Activated T-cell treated with anti-CD3 and anti-CD28 coated beads for 1 hour (primary cell): ENCODE results near the gene GBP2.
"Not testable (repeated sequence)": the region's sequence is repeated elsewhere in the genome, so short reads cannot be mapped to it uniquely, and the experiment has no call there.

ENCODE experiments used
- DNase-seq: peaks from one replicate; pipeline ENCODE4 v3.0.0-alpha.2; 2020; ENCODE audit warnings: low read depth

The GBP2 gene

DNA sequence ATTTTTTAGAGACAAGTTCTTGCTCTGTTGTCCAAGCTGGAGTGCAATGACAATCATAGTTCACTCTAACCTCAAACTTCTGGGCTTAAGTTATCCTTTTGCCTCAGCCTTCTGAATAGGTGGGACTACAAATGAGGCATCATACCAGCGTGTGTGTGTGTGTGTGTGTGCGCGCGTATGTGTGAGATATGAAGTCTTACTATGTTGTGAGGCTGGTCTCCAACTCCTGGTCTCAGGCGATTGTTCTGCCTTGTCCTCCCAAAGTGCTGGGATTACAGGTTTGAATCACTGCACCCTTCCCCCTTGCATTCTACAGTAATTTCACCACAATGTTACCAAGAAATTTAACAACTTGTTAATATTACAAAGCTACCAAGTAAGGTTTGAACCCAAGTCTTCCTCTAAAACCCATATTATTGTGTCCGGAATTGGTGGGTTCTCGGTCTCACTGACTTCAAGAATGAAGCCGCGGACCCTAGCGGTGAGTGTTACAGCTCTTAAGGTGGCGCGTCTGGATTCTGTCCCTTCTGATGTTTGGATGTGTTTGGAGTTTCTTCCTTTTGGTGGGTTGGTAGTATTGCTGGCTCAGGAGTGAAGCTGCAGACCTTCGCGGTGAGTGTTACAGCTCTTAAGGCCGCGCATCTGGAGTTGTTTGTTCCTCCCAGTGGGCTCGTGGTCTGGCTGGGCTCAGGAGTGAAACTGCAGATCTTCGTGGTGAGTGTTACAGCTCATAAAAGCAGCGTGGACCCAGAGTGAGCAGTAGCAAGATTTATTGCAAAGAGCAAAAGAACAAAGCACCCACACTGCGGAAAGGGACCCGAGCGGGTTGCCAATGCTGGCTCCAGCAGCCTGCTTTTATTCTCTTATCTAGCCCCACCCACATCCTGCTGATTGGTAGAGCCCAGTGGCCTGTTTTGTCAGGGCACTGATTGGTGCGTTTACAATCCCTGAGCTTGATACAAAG is 970 bp upstream of the GBP2 start:
- peak; percentile 74 for DNase-seq

DNA sequence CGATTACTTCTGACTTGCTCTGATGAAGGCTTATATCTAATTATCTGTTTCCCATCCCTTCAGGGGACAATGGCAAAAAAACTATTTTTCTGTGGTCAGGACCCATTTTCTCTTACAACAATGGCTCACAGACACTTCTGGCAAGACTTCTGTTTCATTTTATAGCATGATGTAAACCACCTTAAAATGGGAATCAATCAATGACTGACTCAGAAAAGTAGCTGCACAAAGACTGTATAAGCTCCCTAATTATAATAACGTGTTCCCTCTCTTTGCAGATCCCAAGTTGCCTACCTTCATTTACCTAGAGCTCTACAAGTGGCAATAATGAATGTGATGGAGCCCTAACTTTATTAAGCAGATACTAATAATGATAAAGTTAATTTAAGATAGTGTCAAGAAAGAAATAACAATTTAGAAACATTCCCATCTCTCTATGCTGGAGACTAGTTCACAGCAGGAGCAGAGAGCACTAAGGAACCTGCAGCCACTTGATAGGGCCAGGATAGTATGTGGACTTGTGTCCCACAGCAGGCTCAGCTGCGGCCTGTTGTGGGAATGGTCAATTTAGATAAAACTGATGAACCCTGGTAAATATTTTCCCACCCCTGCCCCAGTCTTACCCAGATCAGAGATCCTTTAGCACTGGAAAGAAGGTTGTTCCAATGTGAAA is 538 bp downstream of the GBP2 start:
- no peak for DNase-seq

DNA sequence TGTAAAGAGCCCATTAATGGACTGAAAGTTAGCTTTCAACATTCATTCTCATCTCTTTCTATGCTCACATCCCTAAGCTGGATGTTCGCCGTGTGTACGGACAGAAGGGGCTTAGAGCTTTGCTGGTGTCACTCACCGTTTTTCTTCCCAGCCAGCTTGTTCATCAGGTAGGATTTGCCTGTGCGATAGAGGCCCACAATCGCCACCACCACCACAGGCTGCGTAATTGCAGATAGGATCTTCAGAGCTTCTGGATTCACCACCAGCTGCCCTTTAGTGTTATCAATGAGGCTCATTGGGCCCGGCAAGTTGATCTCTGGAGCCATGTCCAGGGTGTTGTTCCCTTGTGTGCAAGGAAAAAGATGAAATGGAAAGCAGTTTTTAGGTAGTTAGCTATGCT is 4.3 kb downstream of the GBP2 start:
- DNase-seq, result no peak

DNA sequence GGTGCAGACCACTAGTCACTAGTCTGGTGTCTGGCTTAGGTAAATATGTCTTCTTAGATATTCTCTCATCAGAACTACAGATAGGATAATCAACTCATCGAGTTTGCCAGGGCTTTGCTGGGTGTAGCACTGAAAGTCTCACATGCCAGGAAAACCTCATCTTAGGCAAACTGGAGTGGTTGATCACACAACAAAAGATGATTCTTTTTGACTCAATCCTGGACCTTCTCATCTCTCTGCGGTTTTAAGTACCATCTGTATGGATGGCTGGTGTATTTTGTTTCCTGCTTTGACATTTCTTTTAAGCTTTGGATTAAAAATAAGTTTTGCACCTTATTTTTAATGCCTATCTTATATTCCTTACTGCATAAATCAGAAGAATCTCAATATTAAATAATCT is 11.3 kb downstream of the GBP2 start:
- DNase-seq, result no peak

DNA sequence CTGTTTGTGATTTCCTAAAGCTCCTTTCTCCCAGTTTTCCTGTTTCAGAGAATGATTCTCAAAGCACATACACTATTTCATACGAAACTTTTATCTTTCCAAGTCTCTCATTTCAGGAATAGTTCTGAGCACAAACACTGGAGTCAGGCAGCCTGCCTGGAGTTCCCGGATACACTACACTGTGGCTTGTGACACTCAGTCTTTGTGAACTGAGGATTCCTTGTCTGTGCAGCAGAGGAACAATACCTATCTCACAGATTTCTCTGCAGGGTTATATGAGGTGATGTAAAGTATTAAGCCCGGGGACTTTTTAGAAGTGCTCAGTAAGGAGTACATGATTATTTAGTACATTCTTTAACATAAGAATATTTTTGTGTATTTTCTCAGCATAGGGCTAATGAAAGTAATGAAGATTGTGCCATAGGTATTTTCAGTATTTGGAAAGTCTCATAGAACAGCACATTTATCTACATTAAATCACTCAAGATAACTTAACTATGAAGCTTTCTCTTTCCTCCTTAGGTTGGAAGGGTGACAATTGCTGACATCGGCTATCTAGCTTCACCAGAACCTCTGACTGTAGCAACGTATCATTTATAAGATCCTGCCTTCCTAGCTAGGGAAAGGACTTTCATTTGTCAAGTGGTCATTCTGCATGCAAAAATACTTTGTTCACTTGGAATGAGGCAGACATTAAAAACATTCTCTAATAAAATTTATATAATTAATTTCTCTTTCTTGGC is 12.9 kb downstream of the GBP2 start:
- no peak for DNase-seq

DNA sequence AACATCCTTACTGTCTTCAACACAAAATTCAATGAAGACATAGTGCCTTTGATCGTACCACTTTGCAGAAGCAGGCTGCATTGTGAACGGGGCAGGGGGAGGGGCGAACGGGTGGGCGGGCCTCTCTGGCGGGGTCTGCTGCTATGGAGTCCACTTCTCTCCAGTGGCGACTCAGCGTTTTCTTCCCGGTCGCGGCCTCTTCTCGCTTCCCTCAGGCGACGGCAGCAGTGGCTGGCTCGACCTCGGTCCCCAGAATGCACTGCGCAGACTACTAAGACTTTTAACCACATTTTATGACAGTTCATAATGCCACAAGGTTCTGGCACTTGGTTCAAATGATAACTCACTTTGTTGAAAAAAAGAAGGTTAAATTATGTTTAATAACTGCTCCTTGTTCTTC is 21.2 kb downstream of the GBP2 start:
- no peak for DNase-seq

DNA sequence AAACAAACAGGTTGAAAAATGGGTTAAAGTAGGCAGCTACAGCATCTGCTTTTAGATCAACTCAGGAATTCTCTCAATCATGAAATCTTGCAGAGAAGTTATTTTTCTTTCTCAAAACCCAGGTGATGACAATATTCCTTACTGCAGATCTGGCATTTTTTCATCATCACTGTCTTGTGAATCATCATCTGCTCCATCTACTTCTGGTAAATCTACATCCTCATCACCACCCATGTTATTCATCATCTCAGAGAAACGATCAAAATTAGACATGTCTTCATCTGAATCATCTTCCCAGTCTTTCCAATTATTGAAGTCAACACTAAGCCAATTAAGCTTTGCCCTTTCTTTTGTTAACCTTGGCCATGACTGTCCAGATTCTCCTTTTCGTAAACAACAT is 21.8 kb downstream of the GBP2 start:
- no peak for DNase-seq

DNA sequence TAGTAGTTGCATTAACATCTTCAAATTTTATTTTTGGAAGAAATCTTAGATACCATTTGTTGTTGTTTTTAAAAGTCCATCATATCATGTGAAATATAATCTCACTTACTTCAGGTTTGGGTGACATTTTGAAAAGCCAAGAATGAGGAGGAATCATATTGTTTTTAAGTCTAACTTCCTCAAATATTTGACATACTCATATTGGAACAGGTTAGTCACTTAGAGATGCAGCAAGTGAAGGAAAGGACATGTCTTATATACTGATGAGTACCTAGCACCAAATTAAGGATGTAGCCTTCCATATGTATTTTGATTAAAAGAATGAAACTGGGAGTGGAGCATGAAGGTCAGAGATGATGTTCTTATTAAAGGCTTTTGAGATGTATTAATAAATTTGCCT is 23.9 kb downstream of the GBP2 start:
- DNase-seq, result no peak

DNA sequence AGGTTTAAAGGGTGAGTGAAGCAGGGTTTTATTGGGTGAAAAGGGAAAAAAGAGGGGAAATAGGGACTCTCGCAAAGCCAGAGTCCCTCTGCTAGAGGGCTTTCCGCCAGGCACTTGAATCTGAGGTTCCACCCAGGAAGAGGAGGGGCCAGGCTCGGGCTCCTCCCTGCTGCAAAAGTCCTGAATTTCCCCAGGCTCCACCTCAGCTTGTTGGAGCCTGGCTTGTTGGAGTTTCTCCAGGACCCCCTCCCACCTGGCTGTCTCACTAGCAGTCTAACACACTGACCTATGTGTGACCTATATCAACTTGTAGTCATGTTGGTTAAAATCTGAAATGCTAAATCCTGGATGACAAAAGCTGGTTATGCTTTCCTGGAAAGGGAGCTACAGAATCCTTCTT is 25.5 kb downstream of the GBP2 start:
- DNase-seq, result no peak

DNA sequence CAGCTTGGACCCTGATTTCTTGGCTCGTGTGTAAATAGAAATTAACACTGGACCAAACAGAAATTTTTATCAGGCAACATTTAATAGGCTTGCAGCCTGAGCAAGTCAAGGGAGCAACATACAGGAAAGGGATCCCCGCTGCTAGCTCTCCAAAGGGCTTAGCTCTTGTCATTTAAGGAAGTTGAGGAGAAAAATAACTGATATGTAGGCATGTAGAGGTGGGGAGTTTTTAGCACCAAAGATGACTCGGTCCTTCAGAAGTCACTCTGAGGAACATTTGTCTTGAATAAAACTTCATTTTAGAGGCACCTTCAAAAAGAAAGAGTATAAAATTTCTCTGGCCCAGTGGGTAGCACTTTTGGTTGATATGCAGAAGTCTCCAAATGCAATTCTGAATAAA is 27.1 kb downstream of the GBP2 start:
- DNase-seq, result no peak

DNA sequence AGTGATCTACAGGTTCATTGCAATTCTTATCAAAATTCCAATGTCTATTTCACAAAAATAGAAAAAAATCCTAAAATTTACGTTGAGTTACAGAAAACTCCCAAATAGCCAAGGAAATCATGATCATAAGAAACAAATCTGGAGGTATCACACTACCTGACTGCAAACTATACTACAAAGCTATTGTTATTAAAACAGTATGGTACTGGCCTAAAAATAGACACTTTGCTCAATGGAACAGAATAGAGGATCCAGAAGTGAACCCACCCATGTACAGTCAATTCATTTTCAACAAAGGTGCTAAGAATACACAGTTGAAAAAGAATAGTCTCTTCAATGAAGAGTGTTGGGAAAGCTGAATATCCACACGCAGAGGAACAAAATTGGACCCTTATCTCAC is 30.2 kb downstream of the GBP2 start:
- DNase-seq, result no peak

DNA sequence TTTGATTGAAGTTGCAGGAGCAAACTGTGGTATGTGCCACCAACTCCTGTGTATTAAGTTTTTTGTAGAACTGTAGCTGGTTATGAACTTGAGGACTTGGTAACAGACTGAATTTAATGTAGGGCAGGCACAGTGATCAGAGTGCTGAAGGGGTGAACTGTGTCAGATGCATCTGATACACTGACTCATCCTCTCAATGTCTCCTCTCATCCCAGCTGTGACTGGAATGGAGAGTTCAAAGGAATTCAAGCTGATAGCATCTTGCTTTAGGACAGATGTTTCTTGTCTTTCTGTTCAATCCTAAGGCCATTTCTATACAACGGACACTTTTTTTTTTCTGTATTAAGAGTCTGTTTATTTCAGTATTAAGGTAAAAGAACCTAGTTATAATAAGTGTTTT is 36.0 kb downstream of the GBP2 start:
- no peak for DNase-seq

DNA sequence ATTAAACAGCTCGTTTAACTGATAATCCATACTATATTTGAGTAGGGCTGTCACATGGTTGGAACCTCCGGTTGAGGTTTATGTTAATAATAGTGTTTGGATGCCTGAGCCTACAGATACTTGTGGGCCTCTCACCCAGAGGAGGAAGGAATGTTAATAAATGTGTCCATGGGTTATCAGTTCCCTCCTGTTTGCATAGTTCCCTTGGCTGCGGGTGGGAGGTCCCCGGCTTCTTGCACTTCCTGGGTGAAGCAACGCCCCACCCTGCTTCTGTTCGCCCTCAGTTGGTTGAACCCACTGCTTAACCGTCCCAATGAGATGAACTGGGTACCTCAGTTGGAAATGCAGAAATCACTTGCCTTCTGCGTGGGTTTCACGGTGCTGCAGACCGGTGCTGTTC is 37.3 kb downstream of the GBP2 start:
- DNase-seq, result no peak

DNA sequence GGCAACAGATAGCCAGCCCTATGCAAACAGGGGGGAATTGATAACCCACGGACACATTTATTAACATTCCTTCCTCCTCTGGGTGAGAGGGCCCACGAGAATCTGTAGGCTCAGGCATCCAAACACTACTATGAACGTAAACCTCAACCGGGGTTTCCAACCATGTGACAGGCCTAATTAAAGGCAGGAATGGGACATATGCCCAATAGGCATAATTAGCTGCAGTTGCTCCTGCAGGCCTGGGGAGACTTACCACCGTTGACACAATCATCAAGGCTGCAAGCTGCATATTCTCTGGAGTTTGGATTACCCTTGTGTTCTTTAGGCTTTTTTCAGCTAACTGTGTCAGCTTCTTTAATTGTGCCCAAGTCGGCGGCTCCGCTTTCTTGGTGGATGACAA is 38.7 kb downstream of the GBP2 start:
- DNase-seq, result no peak

DNA sequence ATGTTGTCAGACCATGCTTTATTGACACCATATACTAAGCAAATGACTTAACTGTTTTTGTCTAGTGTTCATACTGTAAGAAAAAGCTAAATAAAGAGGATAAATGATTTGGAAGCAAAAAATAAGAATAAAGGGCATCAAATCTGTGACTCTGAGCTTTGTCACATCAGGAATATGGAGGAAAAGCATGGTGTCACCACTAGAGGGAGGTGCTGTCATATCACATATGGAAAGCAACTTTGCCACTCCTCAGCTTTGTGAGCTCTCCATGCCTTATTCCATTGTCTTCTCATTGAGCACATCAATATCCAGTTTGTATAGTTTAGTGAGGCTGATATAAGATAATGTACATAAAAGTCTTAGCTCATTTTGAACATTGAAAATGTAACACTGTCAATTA is 40.1 kb downstream of the GBP2 start:
- DNase-seq, result no peak

DNA sequence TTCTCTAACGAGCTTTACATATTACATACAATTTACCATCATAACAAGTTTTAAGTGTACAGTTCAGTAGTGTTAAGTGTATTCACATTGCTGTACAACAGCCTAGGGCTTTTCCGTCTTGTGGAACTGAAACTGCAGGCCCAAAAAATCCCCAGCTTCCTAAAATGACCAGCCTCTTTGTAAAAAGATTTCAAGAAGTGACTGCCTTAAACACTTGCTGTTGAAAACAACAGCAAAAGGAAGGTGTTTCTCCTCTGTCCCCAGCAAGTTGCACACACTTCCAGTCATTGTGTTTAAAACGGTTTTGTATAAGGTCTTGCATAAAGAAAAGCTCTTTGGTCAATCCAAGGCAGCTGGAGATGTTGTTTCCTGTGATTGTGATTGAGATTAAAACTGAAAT is 44.9 kb downstream of the GBP2 start:
- no peak for DNase-seq

DNA sequence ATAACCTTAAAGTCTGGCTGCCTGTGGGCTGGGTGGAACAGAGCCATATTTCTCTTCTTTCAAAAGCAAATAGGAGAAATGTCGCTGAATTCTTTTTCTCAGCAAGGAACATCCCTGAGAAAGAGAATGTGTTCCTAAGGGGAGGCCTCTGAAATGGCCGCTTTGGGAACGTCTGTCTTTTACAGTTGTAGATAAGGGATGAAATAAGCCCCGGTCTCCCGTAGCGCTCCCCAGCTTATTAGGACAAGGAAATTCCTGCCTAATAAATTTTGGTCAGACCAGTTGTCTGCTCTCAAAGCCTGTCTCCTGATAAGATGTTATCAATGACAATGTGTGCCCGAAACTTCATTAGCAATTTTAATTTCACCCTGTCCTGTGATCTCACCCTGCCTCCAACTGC is 45.8 kb downstream of the GBP2 start:
- not testable (repeated sequence) for DNase-seq

DNA sequence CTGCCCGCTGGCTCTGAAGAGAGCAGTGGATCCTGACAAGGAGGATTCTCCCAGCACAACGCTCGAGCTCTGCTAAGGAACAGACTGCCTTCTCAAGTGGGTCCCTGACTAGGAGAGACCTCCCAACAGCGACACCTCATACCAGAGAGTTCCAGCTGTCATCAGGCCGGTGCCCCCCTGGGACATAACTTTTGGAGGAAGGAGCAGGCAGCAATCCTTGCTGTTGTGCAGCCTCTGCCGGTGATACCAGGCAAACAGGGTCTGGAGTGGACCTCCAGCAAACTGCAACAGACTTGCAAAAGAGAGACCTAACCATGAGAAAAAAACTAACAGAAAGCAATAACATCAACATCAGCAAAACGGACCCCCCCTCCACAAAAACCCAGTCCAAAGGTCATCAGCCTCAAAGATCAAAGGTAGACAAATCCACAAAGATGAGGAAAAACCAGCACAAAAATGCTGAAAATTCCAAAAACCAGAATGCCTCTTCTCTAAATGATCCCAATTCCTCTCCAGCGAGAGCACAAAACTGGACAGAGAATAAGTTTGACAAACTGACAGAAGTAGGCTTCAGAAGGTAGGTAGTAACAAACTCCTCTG is 53.3 kb downstream of the GBP2 start:
- not testable (repeated sequence) for DNase-seq

DNA sequence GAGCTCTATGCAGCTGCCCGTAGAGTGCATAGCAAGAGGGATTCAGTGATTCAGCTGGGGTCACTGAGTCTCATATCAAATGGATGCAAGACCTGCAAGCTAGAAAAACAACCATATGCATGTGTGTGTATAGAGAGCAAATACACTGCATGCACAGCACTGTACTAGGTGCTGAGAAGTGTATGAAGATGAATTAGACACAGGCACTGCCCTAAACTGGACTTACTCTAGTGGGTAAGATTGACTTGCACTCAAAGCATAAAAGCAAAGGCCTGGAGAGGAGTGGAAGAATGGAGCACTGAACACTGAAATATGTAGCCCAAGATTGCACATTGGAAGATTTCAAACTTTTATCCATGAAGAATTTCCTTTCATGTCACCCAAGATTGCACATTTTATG is 55.4 kb downstream of the GBP2 start:
- no peak for DNase-seq

DNA sequence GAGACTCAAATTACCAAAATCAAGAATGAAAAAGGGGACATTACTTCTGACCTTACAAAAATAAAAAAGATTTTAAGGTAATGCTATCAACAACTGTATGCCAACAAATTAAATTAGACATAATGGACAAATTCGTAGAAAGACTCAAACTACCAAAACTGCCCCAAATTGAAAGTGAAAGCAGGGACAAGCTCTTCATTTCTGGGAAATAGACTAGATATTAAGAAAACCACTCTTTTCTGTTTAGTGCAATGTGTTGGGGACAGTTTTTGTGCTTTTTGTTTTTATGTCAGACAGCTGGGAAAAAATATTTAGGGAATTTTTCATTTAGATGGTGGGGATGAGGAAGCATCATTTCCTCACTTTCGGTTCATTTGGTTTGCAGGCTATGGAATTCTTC is 56.0 kb downstream of the GBP2 start:
- DNase-seq, result no peak

DNA sequence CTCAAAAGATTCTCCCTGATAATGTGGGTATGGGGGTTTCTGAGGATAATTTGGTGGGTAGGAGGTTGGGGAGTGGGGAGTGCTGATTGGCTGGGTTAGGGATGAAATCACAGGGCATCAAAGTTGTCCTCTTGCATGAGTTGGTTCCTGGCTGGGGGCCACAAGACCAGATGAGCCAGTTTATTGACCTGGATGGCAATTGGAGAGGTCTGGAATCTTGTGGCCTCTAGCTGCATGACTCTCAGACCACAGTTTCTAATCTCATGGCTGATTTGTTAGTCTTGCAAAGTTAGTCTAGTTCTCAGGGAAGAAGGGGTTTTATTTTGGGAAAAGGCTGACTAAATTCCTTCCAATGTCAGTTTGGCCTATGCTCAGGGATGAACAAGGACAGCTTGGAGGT is 57.6 kb downstream of the GBP2 start:
- DNase-seq, result no peak

DNA sequence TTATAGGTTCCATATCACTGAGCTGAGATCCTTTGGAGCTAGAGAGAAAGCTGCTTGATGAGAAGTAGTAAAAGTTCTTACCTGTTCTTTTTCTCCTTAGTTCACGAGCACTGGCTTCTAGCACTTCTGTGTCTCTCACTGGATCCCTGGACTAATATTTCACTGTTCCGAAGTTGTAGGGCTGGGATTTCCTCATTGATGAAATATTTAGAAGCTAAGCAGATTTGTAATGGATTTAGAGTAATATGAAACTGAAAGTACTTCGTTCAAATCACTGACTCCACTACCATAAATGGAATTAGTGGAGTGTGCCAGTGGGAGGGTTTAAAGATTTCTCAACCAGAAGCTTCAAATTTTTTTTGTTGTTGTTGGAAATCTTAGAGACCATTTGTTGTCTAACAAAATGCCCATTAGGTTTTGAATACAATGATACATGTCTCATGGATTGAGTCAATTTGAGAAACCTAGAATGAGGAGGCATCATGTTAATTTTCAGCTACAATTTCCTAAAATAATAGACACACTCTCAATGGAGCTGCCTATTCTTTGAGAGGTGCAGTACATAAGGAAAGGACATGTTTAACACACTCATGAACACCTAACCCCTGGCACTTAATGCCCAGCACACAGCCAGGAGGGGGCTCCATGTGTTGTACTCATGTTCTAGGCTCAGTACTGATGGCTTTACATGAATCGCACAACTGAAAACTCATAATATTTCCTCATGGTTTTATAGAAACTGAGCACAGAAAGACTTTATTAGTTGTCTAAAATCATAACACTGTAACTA is 60.6 kb downstream of the GBP2 start, which contains the start of gene GBP1:
TSS of gene GBP1 (minus strand) at position 130 of the 790 bp plus-strand sequence. CDS start 1,974 bp downstream, outside the sequence.
- no peak for DNase-seq
